Measurements from ENCODE around the gene EMID1.

GRCh38 chr22:29257751-29258181 lies 52.1 kb downstream of the EMID1 start:
- no peak for TF ChIP-seq EZH2 (IDR thresholded peaks at IDR 0.05; ENCODE audit: low read depth)
- no peak for TF ChIP-seq CTCF (conservative IDR thresholded peaks at IDR 0.05)

Measured in PC-9 (cell line).